ENCODE results near the gene NPAS2. TPM values are rescaled to one million over a fixed set of nuclear protein-coding genes. Genes with fewer than 3 reads are reported as not detected.
A peak's percentile ranks its signal among the peaks of the same experiment; 100 is the strongest.

NPAS2 gene
- total and polyA plus RNA-seq, 2 donors (not counting 3 experiments of a cell fraction or from before 2014, with no cell fraction given) = 29.0 to 53.9 TPM

DNA sequence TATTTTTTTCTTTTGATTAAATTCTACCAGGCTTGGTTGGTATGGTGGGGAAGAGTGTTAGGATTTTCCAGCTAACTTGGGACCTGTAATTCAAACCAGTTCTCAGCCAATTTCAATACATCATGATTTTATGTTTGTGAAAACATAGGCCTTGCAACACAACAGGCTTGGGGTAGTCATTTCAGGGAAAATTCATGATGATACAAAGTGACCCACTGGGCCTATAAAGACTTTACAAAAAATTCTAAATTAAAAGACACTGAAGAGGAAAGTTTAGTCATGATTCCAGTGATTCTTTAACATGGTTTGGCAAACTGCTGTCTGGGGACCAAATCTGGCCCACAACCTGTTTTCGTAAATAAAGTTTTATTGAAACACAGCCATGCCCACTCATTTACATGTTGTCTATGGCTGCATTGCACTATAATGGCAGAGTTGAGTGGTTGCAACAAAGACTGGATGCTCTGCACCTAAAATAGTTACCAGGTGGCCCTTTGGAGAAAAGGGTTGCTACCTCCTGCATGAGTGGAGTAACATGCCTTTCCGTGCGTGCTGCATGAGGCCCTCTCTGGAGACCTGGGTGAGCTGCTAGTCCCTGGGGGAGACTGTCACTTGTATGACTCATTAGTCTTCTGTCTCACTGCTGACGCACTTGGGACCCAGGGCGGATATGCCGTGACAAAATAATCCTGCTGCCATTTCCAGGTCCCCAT is 73.6 kb downstream of the NPAS2 start:
- H3K4me1 ChIP-seq (ENCODE audit: control insufficient read depth, extremely low read depth, insufficient read depth, low read length) = peaks cover 40% of the 10 kb centered on the region
- no peak overlapping the region for H3K9ac ChIP-seq (replicated peaks; ENCODE audit: extremely low read depth, insufficient read depth, low read length)
- peaks cover 0 to 2% of the 10 kb centered on the region in 2 experiments for H3K36me3 ChIP-seq (ENCODE audit: control insufficient read depth in 2 of 2, extremely low read depth in 1 of 2, insufficient read depth in 2 of 2, low read length in 2 of 2)
- TF ChIP-seq, protein P1, sequence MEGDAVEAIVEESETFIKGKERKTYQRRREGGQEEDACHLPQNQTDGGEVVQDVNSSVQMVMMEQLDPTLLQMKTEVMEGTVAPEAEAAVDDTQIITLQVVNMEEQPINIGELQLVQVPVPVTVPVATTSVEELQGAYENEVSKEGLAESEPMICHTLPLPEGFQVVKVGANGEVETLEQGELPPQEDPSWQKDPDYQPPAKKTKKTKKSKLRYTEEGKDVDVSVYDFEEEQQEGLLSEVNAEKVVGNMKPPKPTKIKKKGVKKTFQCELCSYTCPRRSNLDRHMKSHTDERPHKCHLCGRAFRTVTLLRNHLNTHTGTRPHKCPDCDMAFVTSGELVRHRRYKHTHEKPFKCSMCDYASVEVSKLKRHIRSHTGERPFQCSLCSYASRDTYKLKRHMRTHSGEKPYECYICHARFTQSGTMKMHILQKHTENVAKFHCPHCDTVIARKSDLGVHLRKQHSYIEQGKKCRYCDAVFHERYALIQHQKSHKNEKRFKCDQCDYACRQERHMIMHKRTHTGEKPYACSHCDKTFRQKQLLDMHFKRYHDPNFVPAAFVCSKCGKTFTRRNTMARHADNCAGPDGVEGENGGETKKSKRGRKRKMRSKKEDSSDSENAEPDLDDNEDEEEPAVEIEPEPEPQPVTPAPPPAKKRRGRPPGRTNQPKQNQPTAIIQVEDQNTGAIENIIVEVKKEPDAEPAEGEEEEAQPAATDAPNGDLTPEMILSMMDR (IDR thresholded peaks at IDR 0.05; ENCODE audit: extremely low read depth in 1 of 2, insufficient read depth in 1 of 2, low read depth in 1 of 2, low read length in 2 of 2) = no peak
- TF ChIP-seq GATA2 (IDR thresholded peaks at IDR 0.05; ENCODE audit: insufficient read depth, insufficient read length, low read depth, low read length) = no peak
- TF ChIP-seq JUN (IDR thresholded peaks at IDR 0.05; ENCODE audit: borderline replicate concordance, insufficient read depth, insufficient read length, low read depth) = no peak
- TF ChIP-seq, protein P2, sequence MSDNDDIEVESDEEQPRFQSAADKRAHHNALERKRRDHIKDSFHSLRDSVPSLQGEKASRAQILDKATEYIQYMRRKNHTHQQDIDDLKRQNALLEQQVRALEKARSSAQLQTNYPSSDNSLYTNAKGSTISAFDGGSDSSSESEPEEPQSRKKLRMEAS (IDR thresholded peaks at IDR 0.05; ENCODE audit: insufficient read depth, insufficient read length) = no peak
- TF ChIP-seq POLR2AphosphoS5 (IDR thresholded peaks at IDR 0.05; ENCODE audit: insufficient read depth, low read depth, low read length) = no peak
- DNase-seq (ENCODE audit: low read depth, low spot score) (no peak), FAIRE-seq (no peak)
- no peaks in the 10 kb centered on the region for H3K79me2 ChIP-seq (ENCODE audit: control insufficient read depth, insufficient read depth, low read length)
- H3K27ac ChIP-seq (ENCODE audit: insufficient read depth, low read depth, low read length) = peak overlapping the region; percentile 75
- H3K9me3 ChIP-seq (replicated peaks; ENCODE audit: control insufficient read depth, insufficient read depth, low read length) = no peaks in the 10 kb centered on the region
- dilution Hi-C loops (cut with MboI; ENCODE audit: extremely low pct_ligation_motif_present, low sequenced_read_pairs) = no loop called here
- intact Hi-C loops (cut with micrococcal nuclease) = no loop called here
- H2AFZ ChIP-seq (ENCODE audit: low read depth, low read length) = no peak overlapping the region
- no peaks in the 10 kb centered on the region for H4K20me1 ChIP-seq (replicated peaks; ENCODE audit: control insufficient read depth, extremely low read depth, insufficient read depth, low read length)
- ChIA-PET CTCF (interaction anchor here (0.7 to 1.4 kb wide), 3 partner anchors 9 to 11 kb away, joined by 3 to 5 read pairs (median 4); no protein-coding TSS in a partner anchor), POLR2A (interaction anchor here (0.7 kb wide), 1 partner anchor 31 kb away, joined by 3 read pairs; no protein-coding TSS in a partner anchor)
- no TSS peak for BruUV-seq (replicated peaks)
- no peak overlapping the region for H3K4me3 ChIP-seq (replicated peaks in 1 of 3; ENCODE audit: insufficient read depth in 1 of 3, low read depth in 1 of 3, low read length in 3 of 3)
- H3K27me3 ChIP-seq (ENCODE audit: control insufficient read depth in 2 of 2, insufficient read depth in 2 of 2, low read length in 2 of 2) = no peaks in the 10 kb centered on the region
- no peak overlapping the region for H3K4me2 ChIP-seq (ENCODE audit: insufficient read depth, low read length)
- H3K9me1 ChIP-seq (replicated peaks; ENCODE audit: control insufficient read depth, extremely low read depth, insufficient read depth, low read length) = no peaks in the 10 kb centered on the region
